HCT116 (cell line): ENCODE results near the gene FRMPD4. TPM values are rescaled to one million over a fixed set of nuclear protein-coding genes. Genes with fewer than 3 reads are reported as not detected.

Source experiments
- ATAC-seq: fragments of 200-7000 bp; cut with Tn5 transposase; 2 replicates; pipeline ENCODE4 v1.9.1; 2020; ENCODE audit warnings: mild to moderate bottlenecking, moderate library complexity
- BruUV-seq: library from RNA; stranded (reverse); fragments of 400-500 nt; replicated peaks from 2 replicates; lab custom pipeline; 2021; lab: Mats Ljungman, UMichigan
- CTCF ChIA-PET: fragments of 300-600 bp; sonication (Branson Sonifier 250); formaldehyde crosslinking; loops from one replicate; lab custom pipeline; 2021; ENCODE audit warnings: antibody characterized with exemption; lab: Charles Lee
- POLR2A ChIA-PET: fragments of 300-600, 350-600 bp; sonication (Branson Sonifier 250); formaldehyde crosslinking; loops from one replicate; lab custom pipeline; 2021; ENCODE audit warnings: antibody characterized with exemption; lab: Charles Lee
- RAD21 ChIA-PET, 2 experiments: fragments of 300-600 bp; sonication (Branson Sonifier 250); formaldehyde crosslinking; loops; one replicate each; lab custom pipeline; 2023; ENCODE audit warnings: low total read pairs in 2 of 2; ENCODE audit not compliant: uncharacterized antibody in 2 of 2, unreplicated experiment in 2 of 2, low non-redundant PET in 1 of 2; lab: Charles Lee
- DNase-seq: peaks from one replicate; pipeline ENCODE4 v3.0.0-alpha.2; 2010; ENCODE audit warnings: low read depth, low spot score
- H2AFZ ChIP-seq: fragments of 200-600 bp; shearing (Covaris generic), sonication (generic); 2 replicates; pipeline ENCODE4 v1.6.1; 2017; ENCODE audit warnings: low read depth, mixed run types, mixed read lengths, antibody characterized with exemption, low read length; ENCODE audit not compliant: poor library complexity, severe bottlenecking
- H3K27ac ChIP-seq: 2 replicates; pipeline ENCODE4 v1.5.1; 2012; ENCODE audit warnings: low read depth, low read length
- H3K27me3 ChIP-seq: fragments of 200-600 bp; sonication (generic); 2 replicates; pipeline ENCODE4 v1.6.1; 2016; ENCODE audit warnings: mixed run types, low read length, mixed read lengths; ENCODE audit not compliant: insufficient read depth
- H3K36me3 ChIP-seq, 2 experiments: fragments of 200-500 bp in 1 of 2; fragments of 200-600 bp in 1 of 2; sonication (Bioruptor generic) in 1 of 2; sonication (generic) in 1 of 2; 2 replicates each; pipeline versions ENCODE4 v1.5.1 to v1.6.1; 2014 to 2016; ENCODE audit warnings: low read length in 2 of 2, inconsistent platforms in 1 of 2, mixed read lengths in 1 of 2, mixed run types in 1 of 2; ENCODE audit not compliant: insufficient read depth in 2 of 2, control insufficient read depth in 1 of 2
- H3K4me1 ChIP-seq, 2 experiments: fragments of 200-600 bp in 1 of 2; sonication (generic) in 1 of 2; 2 replicates each; pipeline versions ENCODE4 v1.5.1 to v1.6.1; 2012 to 2017; ENCODE audit warnings: low read length in 2 of 2, inconsistent platforms in 1 of 2, mild to moderate bottlenecking in 1 of 2, mixed read lengths in 1 of 2, mixed run types in 1 of 2, moderate library complexity in 1 of 2; ENCODE audit not compliant: insufficient read depth in 2 of 2, control insufficient read depth in 1 of 2
- H3K4me2 ChIP-seq: fragments of 200-600 bp; sonication (generic); 2 replicates; pipeline ENCODE4 v1.6.1; 2017; ENCODE audit warnings: mixed run types, low read length, mixed read lengths
- H3K4me3 ChIP-seq, 2 experiments: fragments of 200-600 bp in 1 of 2; sonication (generic) in 1 of 2; replicated peaks in 1 of 2; 2 replicates each; pipeline ENCODE4 v1.5.1; 2011 to 2016; ENCODE audit warnings: low read length in 2 of 2, control low read depth in 1 of 2, low read depth in 1 of 2, mild to moderate bottlenecking in 1 of 2, mixed read lengths in 1 of 2, mixed run types in 1 of 2
- H3K79me2 ChIP-seq: fragments of 200-600 bp; sonication (generic); 2 replicates; pipeline ENCODE4 v1.6.1; 2017; ENCODE audit warnings: mild to moderate bottlenecking, mixed run types, low read length, moderate library complexity, mixed read lengths; ENCODE audit not compliant: insufficient read depth
- H3K9ac ChIP-seq: fragments of 200-600 bp; sonication (generic); 2 replicates; pipeline ENCODE4 v1.6.1; 2016; ENCODE audit warnings: low read length, mixed read lengths
- H3K9me2 ChIP-seq: fragments of 200-600 bp; sonication (generic), shearing (Covaris generic); 2 replicates; pipeline ENCODE4 v1.6.1; 2017; ENCODE audit warnings: mixed run types, mild to moderate bottlenecking, moderate library complexity; ENCODE audit not compliant: insufficient read depth
- H3K9me3 ChIP-seq, 2 experiments: fragments of 200-500 bp in 1 of 2; fragments of 200-600 bp in 1 of 2; sonication (Bioruptor generic) in 1 of 2; sonication (generic) in 1 of 2; 2 replicates each; pipeline ENCODE4 v1.6.1; 2014 to 2017; ENCODE audit warnings: low read length in 2 of 2, mixed read lengths in 2 of 2, inconsistent platforms in 1 of 2, low read depth in 1 of 2, mild to moderate bottlenecking in 1 of 2, mixed run types in 1 of 2, moderate library complexity in 1 of 2; ENCODE audit not compliant: control insufficient read depth in 1 of 2, insufficient read depth in 1 of 2
- H4K20me1 ChIP-seq: fragments of 200-600 bp; sonication (generic), shearing (Covaris generic); 2 replicates; pipeline ENCODE4 v1.6.1; 2017; ENCODE audit warnings: mixed run types, mild to moderate bottlenecking, moderate library complexity; ENCODE audit not compliant: insufficient read depth
- CBX3 ChIP-seq: IDR thresholded peaks from 2 replicates; pipeline ENCODE4 v1.6.1; 2012; ENCODE audit warnings: low read depth
- CEBPB ChIP-seq: IDR thresholded peaks from 2 replicates; pipeline ENCODE4 v1.6.1; 2012; ENCODE audit warnings: low read depth
- ELF1 ChIP-seq: IDR thresholded peaks from 2 replicates; pipeline ENCODE4 v1.6.1; 2012; ENCODE audit warnings: low read depth, borderline replicate concordance
- EZH2 ChIP-seq: fragments of 200-600 bp; sonication (generic); IDR thresholded peaks from 2 replicates; pipeline ENCODE4 v1.6.1; 2017; ENCODE audit warnings: antibody characterized with exemption, mixed run types
- EZH2phosphoT487 ChIP-seq: fragments of 200-600 bp; IDR thresholded peaks from 2 replicates; pipeline ENCODE4 v1.6.1; 2018; ENCODE audit warnings: antibody characterized with exemption, borderline replicate concordance
- FOSL1 ChIP-seq: IDR thresholded peaks from 2 replicates; pipeline ENCODE4 v1.6.1; 2012; ENCODE audit warnings: low read depth
- POLR2A ChIP-seq: IDR thresholded peaks from 2 replicates; pipeline ENCODE4 v1.7.0; 2011; ENCODE audit warnings: borderline replicate concordance; ENCODE audit not compliant: insufficient read depth, insufficient read length; ENCODE audit errors: extremely low read depth
- POLR2AphosphoS5 ChIP-seq: IDR thresholded peaks from 2 replicates; pipeline ENCODE4 v1.6.1; 2011; ENCODE audit warnings: mild to moderate bottlenecking, low read depth, low read length, moderate library complexity
- RAD21 ChIP-seq: IDR thresholded peaks from 2 replicates; pipeline ENCODE4 v1.6.1; 2012; ENCODE audit warnings: low read depth, mild to moderate bottlenecking
- SIN3A ChIP-seq: IDR thresholded peaks from 2 replicates; pipeline ENCODE4 v1.6.1; 2012; ENCODE audit warnings: low read depth
- SP1 ChIP-seq: IDR thresholded peaks from 2 replicates; pipeline ENCODE4 v1.6.1; 2012; ENCODE audit warnings: low read depth
- SRF ChIP-seq: IDR thresholded peaks from 2 replicates; pipeline ENCODE4 v1.6.1; 2012; ENCODE audit warnings: low read depth
- TCF7L2 ChIP-seq: IDR thresholded peaks from 2 replicates; pipeline ENCODE4 v1.7.0; 2011; ENCODE audit warnings: borderline replicate concordance, inconsistent platforms; ENCODE audit not compliant: insufficient read depth, insufficient read length; ENCODE audit errors: extremely low read depth
- YY1 ChIP-seq: IDR thresholded peaks from 2 replicates; pipeline ENCODE4 v1.6.1; 2011; ENCODE audit warnings: low read length, low read depth, moderate library complexity, mild to moderate bottlenecking; ENCODE audit not compliant: insufficient replicate concordance; ENCODE audit errors: extremely low read depth
- ZFX ChIP-seq: fragments of 450-650 bp; IDR thresholded peaks from 2 replicates; pipeline ENCODE4 v1.6.1; 2017
- ZNF274 ChIP-seq: fragments of 200-500 bp; sonication (Bioruptor generic); IDR thresholded peaks from 2 replicates; pipeline ENCODE4 v1.6.1; 2014; ENCODE audit warnings: mild to moderate bottlenecking, low read depth, low read length, inconsistent platforms
- intact Hi-C: fragments of 100-400 bp; cut with micrococcal nuclease; formaldehyde crosslinking; loops from 2 replicates; pipeline ENCODE4 v1.10.0; 2022
- total RNA-seq: library from RNA; stranded (reverse); gene quantifications from one replicate; pipeline ENCODE4 v1.2.1, GENCODE V29; 2021; ENCODE audit not compliant: unreplicated experiment
- TF ChIP-seq, protein P1 (sequence below): IDR thresholded peaks from 2 replicates; pipeline ENCODE4 v1.6.1; 2012; ENCODE audit warnings: low read depth
- TF ChIP-seq, protein P2 (sequence below): IDR thresholded peaks from 2 replicates; pipeline ENCODE4 v1.6.1; 2011; ENCODE audit warnings: mild to moderate bottlenecking, low read length, moderate library complexity; ENCODE audit not compliant: insufficient replicate concordance; ENCODE audit errors: extremely low read depth
- TF ChIP-seq, protein P3 (sequence below): IDR thresholded peaks from 2 replicates; pipeline ENCODE4 v1.6.1; 2012
- TF ChIP-seq, protein P4 (sequence below), 3 experiments: fragments of 200-600 bp in 1 of 3; sonication (generic) in 1 of 3; IDR thresholded peaks in 2 of 3; conservative IDR thresholded peaks in 1 of 3; 2 replicates each; pipeline ENCODE4 v1.5.1; 2012 to 2017; ENCODE audit warnings: low read depth in 2 of 3, low read length in 2 of 3, antibody characterized with exemption in 1 of 3, borderline replicate concordance in 1 of 3, control low read depth in 1 of 3, mild to moderate bottlenecking in 1 of 3, mixed read lengths in 1 of 3, mixed run types in 1 of 3, moderate library complexity in 1 of 3; ENCODE audit not compliant: insufficient read depth in 1 of 3

The FRMPD4 gene
- total RNA-seq, 1 experiment from 2014 or later: not detected

DNA sequence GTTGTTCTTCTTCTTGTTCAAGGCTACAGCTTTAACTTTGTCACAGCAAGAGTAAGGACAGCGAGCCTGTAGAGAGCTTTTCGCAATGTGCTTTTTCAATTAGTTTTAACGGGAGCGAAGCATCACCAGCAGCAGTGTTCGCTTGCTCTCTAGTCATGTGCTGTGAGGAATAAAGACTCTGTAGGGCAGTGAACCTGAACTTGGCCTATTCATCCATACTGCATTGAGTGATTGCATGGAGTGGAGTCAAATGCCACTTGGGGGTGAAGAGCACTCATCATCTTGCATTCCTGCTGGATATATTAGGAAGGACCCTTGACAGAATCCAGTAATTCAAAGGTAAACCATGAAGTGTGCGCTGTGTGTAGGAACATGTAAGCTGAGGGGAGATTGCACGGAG, 240.0 kb downstream of the FRMPD4 start:
- no peak overlapping the region for H3K4me3 ChIP-seq
- H3K9me3 ChIP-seq: no peaks in the 10 kb centered on the region
- CTCF ChIA-PET: no interaction called here
- TF ChIP-seq, protein P1, sequence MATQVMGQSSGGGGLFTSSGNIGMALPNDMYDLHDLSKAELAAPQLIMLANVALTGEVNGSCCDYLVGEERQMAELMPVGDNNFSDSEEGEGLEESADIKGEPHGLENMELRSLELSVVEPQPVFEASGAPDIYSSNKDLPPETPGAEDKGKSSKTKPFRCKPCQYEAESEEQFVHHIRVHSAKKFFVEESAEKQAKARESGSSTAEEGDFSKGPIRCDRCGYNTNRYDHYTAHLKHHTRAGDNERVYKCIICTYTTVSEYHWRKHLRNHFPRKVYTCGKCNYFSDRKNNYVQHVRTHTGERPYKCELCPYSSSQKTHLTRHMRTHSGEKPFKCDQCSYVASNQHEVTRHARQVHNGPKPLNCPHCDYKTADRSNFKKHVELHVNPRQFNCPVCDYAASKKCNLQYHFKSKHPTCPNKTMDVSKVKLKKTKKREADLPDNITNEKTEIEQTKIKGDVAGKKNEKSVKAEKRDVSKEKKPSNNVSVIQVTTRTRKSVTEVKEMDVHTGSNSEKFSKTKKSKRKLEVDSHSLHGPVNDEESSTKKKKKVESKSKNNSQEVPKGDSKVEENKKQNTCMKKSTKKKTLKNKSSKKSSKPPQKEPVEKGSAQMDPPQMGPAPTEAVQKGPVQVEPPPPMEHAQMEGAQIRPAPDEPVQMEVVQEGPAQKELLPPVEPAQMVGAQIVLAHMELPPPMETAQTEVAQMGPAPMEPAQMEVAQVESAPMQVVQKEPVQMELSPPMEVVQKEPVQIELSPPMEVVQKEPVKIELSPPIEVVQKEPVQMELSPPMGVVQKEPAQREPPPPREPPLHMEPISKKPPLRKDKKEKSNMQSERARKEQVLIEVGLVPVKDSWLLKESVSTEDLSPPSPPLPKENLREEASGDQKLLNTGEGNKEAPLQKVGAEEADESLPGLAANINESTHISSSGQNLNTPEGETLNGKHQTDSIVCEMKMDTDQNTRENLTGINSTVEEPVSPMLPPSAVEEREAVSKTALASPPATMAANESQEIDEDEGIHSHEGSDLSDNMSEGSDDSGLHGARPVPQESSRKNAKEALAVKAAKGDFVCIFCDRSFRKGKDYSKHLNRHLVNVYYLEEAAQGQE: no peak
- TF ChIP-seq SRF: no peak
- TF ChIP-seq ZNF274: no peak
- no peak for TF ChIP-seq EZH2
- no peak for TF ChIP-seq CEBPB
- TF ChIP-seq, protein P2, sequence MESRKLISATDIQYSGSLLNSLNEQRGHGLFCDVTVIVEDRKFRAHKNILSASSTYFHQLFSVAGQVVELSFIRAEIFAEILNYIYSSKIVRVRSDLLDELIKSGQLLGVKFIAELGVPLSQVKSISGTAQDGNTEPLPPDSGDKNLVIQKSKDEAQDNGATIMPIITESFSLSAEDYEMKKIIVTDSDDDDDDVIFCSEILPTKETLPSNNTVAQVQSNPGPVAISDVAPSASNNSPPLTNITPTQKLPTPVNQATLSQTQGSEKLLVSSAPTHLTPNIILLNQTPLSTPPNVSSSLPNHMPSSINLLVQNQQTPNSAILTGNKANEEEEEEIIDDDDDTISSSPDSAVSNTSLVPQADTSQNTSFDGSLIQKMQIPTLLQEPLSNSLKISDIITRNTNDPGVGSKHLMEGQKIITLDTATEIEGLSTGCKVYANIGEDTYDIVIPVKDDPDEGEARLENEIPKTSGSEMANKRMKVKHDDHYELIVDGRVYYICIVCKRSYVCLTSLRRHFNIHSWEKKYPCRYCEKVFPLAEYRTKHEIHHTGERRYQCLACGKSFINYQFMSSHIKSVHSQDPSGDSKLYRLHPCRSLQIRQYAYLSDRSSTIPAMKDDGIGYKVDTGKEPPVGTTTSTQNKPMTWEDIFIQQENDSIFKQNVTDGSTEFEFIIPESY: no peak
- TF ChIP-seq CBX3: no peak
- no peak for TF ChIP-seq ELF1
- TF ChIP-seq, protein P3, sequence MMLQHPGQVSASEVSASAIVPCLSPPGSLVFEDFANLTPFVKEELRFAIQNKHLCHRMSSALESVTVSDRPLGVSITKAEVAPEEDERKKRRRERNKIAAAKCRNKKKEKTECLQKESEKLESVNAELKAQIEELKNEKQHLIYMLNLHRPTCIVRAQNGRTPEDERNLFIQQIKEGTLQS: no peak
- no peak for TF ChIP-seq FOSL1
- TF ChIP-seq POLR2AphosphoS5: no peak
- TF ChIP-seq ZFX: no peak
- no peak for TF ChIP-seq POLR2A
- no peak for TF ChIP-seq RAD21
- TF ChIP-seq, protein P4, sequence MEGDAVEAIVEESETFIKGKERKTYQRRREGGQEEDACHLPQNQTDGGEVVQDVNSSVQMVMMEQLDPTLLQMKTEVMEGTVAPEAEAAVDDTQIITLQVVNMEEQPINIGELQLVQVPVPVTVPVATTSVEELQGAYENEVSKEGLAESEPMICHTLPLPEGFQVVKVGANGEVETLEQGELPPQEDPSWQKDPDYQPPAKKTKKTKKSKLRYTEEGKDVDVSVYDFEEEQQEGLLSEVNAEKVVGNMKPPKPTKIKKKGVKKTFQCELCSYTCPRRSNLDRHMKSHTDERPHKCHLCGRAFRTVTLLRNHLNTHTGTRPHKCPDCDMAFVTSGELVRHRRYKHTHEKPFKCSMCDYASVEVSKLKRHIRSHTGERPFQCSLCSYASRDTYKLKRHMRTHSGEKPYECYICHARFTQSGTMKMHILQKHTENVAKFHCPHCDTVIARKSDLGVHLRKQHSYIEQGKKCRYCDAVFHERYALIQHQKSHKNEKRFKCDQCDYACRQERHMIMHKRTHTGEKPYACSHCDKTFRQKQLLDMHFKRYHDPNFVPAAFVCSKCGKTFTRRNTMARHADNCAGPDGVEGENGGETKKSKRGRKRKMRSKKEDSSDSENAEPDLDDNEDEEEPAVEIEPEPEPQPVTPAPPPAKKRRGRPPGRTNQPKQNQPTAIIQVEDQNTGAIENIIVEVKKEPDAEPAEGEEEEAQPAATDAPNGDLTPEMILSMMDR (IDR thresholded peaks at IDR 0.05 in 2 of 3, conservative IDR thresholded peaks at IDR 0.05 in 1 of 3; ENCODE audit: borderline replicate concordance in 1 of 3, insufficient read depth in 1 of 3, low read depth in 2 of 3, low read length in 2 of 3): no peak
- no peak for TF ChIP-seq SIN3A
- TF ChIP-seq EZH2phosphoT487: no peak
- no peak for TF ChIP-seq YY1
- no peak for TF ChIP-seq SP1
- no peak for TF ChIP-seq TCF7L2
- no TSS peak for BruUV-seq
- no peaks in the 10 kb centered on the region for H4K20me1 ChIP-seq
- no peak overlapping the region for H3K9ac ChIP-seq
- H3K4me1 ChIP-seq: no peaks in the 10 kb centered on the region
- no peaks in the 10 kb centered on the region for H3K36me3 ChIP-seq
- RAD21 ChIA-PET: no interaction called here
- ATAC-seq: no peak
- no peaks in the 10 kb centered on the region for H3K27me3 ChIP-seq
- H3K4me2 ChIP-seq: no peak overlapping the region
- intact Hi-C loops: no loop called here
- H3K9me2 ChIP-seq: no peaks in the 10 kb centered on the region
- H3K79me2 ChIP-seq: no peaks in the 10 kb centered on the region
- DNase-seq: no peak
- H2AFZ ChIP-seq: no peak overlapping the region
- no peak overlapping the region for H3K27ac ChIP-seq
- POLR2A ChIA-PET: no interaction called here
